B cell (primary cell): Measurements from ENCODE around the gene TMED9.

Source experiments
- CTCF ChIP-seq: fragments of 200-600 bp; IDR thresholded peaks from one replicate; pipeline ENCODE4 v1.8.0; 2022; ENCODE audit warnings: antibody characterized with exemption, mild to moderate bottlenecking
- EZH2 ChIP-seq: IDR thresholded peaks from 2 replicates; pipeline ENCODE4 v1.6.1; 2012; ENCODE audit warnings: borderline replicate concordance, low read depth, mild to moderate bottlenecking, moderate library complexity, low read length; ENCODE audit not compliant: insufficient read depth, poor library complexity, severe bottlenecking

GRCh38 chr5:177545487-177546257, 46.3 kb upstream of the TMED9 start:
- TF ChIP-seq CTCF (no peak), EZH2 (no peak)
